ENCODE measurements around the gene DRD2.

Gene DRD2

GRCh38 chr11:113401718-113402117 is 73.5 kb downstream of the DRD2 start:
- TF ChIP-seq FOXM1 (IDR thresholded peaks at IDR 0.05; ENCODE audit: borderline replicate concordance, low read depth) (no peak), ZBTB7A (IDR thresholded peaks at IDR 0.05; ENCODE audit: low read depth) (no peak), TCF12 (IDR thresholded peaks at IDR 0.05; ENCODE audit: low read depth) (no peak), USF1 (IDR thresholded peaks at IDR 0.05) (no peak), CREB1 (IDR thresholded peaks at IDR 0.05; ENCODE audit: low read depth) (no peak), TEAD4 (IDR thresholded peaks at IDR 0.05) (no peak), REST (IDR thresholded peaks at IDR 0.05; ENCODE audit: low read depth) (no peak), NFIC (IDR thresholded peaks at IDR 0.05) (peak; percentile 54; the same call in 1 of the 2 replicates), EP300 (IDR thresholded peaks at IDR 0.05; ENCODE audit: borderline replicate concordance) (no peak), MAX (IDR thresholded peaks at IDR 0.05) (peak; percentile 58), CEBPB (IDR thresholded peaks at IDR 0.05) (peak; percentile 36; the same call in 1 of the 2 replicates), RAD21 (IDR thresholded peaks at IDR 0.05; ENCODE audit: low read depth) (no peak), EGR1 (IDR thresholded peaks at IDR 0.05) (no peak), YY1 (IDR thresholded peaks at IDR 0.05; ENCODE audit: low read depth) (no peak), TAF1 (IDR thresholded peaks at IDR 0.05; ENCODE audit: low read depth) (no peak)

GRCh38 chr11:113400631-113401230 is 74.5 kb downstream of the DRD2 start:
- TF ChIP-seq USF1 (IDR thresholded peaks at IDR 0.05) (no peak), FOXM1 (IDR thresholded peaks at IDR 0.05; ENCODE audit: borderline replicate concordance, low read depth) (no peak), NFIC (IDR thresholded peaks at IDR 0.05) (no peak), TCF12 (IDR thresholded peaks at IDR 0.05; ENCODE audit: low read depth) (no peak), REST (IDR thresholded peaks at IDR 0.05; ENCODE audit: low read depth) (no peak), CEBPB (IDR thresholded peaks at IDR 0.05) (no peak)

GRCh38 chr11:113398669-113399430 is 76.3 kb downstream of the DRD2 start:
- no peak for TF ChIP-seq USF1 (IDR thresholded peaks at IDR 0.05)
- TF ChIP-seq MAX (IDR thresholded peaks at IDR 0.05): no peak
- no peak for TF ChIP-seq EGR1 (IDR thresholded peaks at IDR 0.05)
- TF ChIP-seq FOXM1 (IDR thresholded peaks at IDR 0.05; ENCODE audit: borderline replicate concordance, low read depth): no peak
- no peak for TF ChIP-seq CEBPB (IDR thresholded peaks at IDR 0.05)
- TF ChIP-seq RAD21 (IDR thresholded peaks at IDR 0.05; ENCODE audit: low read depth): no peak
- no peak for TF ChIP-seq ZBTB7A (IDR thresholded peaks at IDR 0.05; ENCODE audit: low read depth)
- no peak for TF ChIP-seq TCF12 (IDR thresholded peaks at IDR 0.05; ENCODE audit: low read depth)
- TF ChIP-seq YY1 (IDR thresholded peaks at IDR 0.05; ENCODE audit: low read depth): no peak
- TF ChIP-seq NFIC (IDR thresholded peaks at IDR 0.05): no peak
- no peak for TF ChIP-seq TAF1 (IDR thresholded peaks at IDR 0.05; ENCODE audit: low read depth)
- no peak for TF ChIP-seq TEAD4 (IDR thresholded peaks at IDR 0.05)
- no peak for TF ChIP-seq REST (IDR thresholded peaks at IDR 0.05; ENCODE audit: low read depth)

Data from Ishikawa (cell line).